GM21367 (cell line): ENCODE measurements around the gene SYT1.

Source experiments
- ATAC-seq: cut with Tn5 transposase; IDR thresholded peaks from one replicate; pipeline ENCODE4 v1.9.1; 2021; ENCODE audit not compliant: unreplicated experiment

SYT1 gene

DNA sequence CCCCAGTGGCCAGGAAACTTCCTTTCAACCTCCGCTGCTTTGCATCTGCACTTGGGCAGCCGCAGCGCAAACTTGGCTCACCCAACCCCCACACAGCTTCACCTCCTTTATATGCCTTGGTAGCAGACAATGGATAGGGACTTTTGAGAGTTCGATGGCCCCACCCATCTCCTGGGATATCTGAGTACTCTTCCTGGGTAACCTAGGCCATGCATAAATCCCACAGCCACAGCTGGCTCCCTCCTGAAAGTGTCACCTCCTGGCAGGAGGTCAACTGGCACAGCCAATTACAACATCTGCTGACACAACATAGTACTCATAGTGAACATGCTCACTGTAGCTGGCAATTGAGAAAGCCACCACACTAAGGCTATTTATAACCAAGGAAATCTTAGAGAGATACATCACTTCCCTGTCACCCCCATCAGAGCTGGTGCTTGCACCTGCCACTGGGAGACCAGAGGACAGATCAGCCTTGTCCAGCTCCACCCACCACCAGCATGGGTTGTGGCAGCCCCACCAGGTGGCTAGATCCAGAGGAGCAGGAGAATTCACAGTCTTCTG is 410.0 kb downstream of the SYT1 start:
- ATAC-seq = peak; percentile 45

GRCh38 chr12:79275631-79276030 is 411.1 kb downstream of the SYT1 start:
- ATAC-seq = no peak

- ATAC-seq = no peak
Measured at GRCh38 chr12:79283364-79283763, 418.8 kb downstream of the SYT1 start.

GRCh38 chr12:79288911-79289310 is 424.3 kb downstream of the SYT1 start:
- ATAC-seq = no peak

GRCh38 chr12:79291711-79292110 is 427.1 kb downstream of the SYT1 start:
- ATAC-seq = no peak

- no peak for ATAC-seq
Measured at GRCh38 chr12:79294590-79294989, 430.0 kb downstream of the SYT1 start.

- no peak for ATAC-seq
Measured at GRCh38 chr12:79295572-79295971, 431.0 kb downstream of the SYT1 start.

DNA sequence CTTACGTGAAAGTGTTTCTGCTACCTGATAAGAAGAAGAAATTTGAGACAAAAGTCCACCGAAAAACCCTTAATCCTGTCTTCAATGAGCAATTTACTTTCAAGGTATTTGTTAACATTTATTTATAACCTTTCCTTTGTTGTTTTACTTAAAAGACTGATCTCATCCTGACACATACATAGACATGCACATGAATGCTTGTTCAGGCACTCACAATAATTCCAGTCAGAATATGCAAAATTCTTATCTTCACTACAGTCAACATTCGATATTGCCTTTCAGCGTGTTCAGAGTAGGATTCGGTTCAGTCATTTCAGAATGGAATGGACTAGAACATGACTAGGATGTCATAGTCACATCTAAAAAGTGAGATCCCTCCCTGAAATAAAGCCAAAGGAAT is 431.6 kb downstream of the SYT1 start:
- no peak for ATAC-seq

- no peak for ATAC-seq
Measured at GRCh38 chr12:79296871-79297270, 432.3 kb downstream of the SYT1 start.

DNA sequence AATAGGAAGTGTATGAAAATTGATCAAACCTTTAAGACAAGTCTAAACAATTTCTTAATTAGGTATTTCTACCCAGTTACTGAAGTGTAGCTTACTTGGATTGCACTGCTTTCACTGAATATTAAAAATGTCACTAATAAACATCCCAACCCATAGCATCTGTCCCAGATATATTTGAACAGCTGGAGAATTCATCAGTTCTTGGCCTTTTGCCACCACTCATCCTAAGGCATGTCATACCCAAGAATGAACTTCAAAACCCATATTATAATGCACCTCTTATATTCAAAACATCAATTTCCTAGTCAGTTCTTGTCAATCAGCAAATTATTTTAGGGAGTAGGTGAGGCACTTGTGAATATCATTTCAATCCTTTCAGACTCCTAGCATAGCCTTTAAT is 433.9 kb downstream of the SYT1 start:
- ATAC-seq = no peak

GRCh38 chr12:79299447-79300198 is 435.0 kb downstream of the SYT1 start:
- ATAC-seq = no peak

GRCh38 chr12:79300199-79300568 is 435.6 kb downstream of the SYT1 start:
- no peak for ATAC-seq

DNA sequence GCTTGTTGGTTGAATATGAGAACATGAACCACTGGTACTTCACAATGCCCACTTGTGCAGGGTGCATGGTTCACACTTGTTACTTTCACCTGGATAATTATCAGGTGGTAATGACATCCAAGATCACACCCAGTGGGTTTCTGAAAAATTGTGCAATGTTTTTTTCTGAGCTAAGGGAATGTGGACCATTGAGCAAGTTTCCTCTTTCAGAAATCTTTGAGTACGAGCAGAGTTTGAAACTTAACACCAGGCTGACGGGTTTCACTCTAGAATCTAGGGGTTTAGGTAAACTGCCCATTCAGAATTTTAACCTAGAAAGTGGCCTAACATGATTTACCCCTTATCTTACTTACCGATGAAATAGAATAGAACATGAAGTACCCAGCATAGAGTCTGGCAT is 436.6 kb downstream of the SYT1 start:
- no peak for ATAC-seq

- ATAC-seq = no peak
Measured at GRCh38 chr12:79302162-79302814, 437.7 kb downstream of the SYT1 start.

- ATAC-seq = no peak
Measured at GRCh38 chr12:79307340-79307739, 442.8 kb downstream of the SYT1 start.

DNA sequence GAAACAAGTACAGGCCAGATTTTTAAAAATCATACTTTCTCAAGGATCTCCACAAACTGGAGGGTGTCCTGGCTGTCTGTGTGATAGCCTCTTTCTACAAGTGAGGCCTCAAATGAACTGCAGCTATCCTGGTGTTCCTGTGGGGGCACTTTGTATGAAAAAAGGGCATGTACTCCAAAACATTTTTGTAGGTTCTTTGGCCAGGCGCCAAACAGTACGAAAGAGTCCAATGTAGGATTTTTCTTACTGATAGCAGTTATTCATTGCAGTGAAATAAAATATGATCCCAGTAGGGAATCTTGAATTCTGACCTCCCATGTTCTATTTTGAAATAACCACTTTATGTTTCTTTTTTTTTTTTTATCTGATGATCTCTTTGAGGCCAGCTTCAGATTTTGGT is 444.5 kb downstream of the SYT1 start:
- no peak for ATAC-seq

- no peak for ATAC-seq
Measured at GRCh38 chr12:79317179-79317847, 452.7 kb downstream of the SYT1 start.

- ATAC-seq = no peak
Measured at GRCh38 chr12:79322905-79323304, 458.3 kb downstream of the SYT1 start.

DNA sequence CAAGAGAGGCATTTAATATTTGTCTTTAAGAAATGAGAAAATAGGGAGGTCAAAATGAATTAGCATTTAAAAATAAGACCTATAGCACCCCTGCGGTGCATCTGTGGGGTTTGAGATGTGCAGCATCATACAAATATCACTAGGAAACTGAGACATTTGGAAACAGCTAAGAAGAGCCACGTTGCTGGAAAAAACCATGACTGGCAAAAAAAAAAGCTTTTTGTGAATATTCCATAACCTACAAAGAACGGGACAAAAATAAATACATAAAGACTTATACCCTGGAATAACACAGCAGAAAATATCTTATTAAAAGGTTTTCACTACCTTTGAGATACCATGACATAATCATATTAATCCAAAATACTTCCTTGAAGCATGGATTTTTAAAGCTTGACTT is 460.0 kb downstream of the SYT1 start:
- ATAC-seq = no peak

DNA sequence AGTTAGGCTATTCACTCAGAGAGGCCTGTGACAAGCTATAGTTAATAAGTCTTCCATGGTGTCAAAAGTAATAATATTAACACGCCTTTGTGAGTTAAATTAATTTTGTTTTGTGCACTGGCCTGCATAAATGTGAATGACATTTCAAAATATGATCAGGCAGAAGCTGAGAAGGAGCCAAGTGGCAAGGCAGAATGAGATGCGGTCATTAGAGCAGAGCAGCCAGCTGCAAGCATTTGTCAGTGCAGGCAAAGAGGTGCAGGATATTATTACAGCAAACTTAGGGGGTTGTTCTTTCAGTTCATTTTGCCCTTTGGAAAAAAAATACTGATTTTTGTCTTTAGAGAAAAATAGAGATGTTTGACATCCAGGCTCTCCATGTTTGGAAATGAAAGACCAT is 461.6 kb downstream of the SYT1 start:
- no peak for ATAC-seq

- ATAC-seq = no peak
Measured at GRCh38 chr12:79326663-79327062, 462.1 kb downstream of the SYT1 start.

DNA sequence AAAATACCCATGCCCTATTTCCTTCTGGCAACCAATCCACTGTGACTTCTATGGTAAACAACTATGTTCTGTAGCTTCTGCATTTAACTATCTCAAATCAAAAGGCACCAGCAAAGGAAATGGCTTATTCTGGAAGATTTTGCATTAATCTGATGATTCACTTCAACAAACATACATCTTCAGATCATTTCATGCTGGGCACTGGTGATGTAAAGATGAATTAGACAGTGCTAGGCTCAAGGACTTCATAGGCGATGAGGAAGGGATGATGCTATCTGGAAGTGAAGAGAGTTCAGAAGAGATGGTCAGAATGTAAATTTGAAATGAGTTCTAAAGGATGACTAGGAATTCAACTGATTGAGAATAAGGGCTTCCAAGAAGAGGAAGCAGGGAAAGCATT is 462.9 kb downstream of the SYT1 start:
- ATAC-seq = no peak
